Activated CD4-positive, alpha-beta T cell treated with anti-CD3 and anti-CD28 coated beads, Interleukin-2, amount 50 U/mL, for 48 hours (primary cell): ENCODE measurements around the gene EXOC4.

Source experiments
- DNase-seq, 2 experiments: peaks; one replicate each; pipeline ENCODE4 v3.0.0-alpha.2; 2020

The EXOC4 gene

DNA sequence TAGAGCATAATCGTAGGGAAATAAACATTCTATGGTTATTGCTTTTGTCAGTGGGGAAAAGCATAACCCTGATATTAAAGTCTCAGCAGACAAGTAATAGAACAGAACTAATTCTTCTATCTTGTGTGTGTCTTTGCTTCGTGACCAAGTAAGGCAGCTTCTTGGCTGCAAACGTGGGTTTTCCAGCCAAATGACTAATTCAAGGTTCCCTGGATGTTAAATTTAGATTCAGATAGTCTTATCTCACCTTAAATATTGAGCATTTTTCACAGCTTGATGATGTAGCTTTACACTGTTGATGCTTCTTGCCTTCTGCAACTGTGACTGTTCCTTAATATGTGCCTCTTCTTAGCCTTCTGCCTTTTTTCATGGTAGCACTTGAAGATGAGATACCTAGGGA, 113.0 kb downstream of the EXOC4 start:
- DNase-seq = no peak

DNA sequence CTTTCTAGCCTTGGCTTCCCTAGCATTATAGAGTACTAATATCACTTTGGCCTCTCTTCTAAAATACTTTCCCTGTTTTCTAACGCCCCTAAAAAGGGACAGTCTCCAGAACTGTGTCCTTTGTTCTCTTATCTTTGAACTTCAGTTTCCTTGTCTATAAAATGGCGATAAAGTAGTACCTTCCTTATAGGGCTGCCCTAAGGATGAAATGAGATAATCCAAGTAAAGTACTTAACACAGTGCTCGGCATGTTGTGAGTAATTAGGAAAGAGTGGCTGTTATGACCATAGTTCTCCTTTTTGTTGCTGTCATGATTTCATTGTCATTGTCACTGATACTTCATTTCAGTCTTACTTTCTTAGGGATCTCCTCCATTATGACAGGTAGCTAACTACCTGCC, 114.7 kb downstream of the EXOC4 start:
- DNase-seq = no peak

DNA sequence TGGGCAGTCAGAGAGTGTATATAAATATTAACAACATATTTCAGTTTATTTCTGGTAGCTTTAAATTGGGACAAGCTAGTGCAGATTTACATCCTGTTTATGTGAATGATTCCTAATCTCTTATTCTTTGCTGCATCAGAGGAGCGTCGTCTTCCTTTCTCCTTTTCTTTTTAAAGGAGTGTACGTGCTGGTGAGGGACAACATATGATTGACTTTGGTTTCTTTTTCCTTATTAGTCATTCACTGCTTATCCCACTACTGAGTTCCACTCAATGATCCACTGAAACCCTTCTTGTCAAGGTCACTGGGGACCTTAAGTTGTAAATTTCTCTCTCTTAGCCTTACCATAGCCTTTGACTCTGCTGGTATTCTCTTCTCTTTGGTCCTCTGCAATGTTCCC, 116.3 kb downstream of the EXOC4 start:
- DNase-seq = no peak

DNA sequence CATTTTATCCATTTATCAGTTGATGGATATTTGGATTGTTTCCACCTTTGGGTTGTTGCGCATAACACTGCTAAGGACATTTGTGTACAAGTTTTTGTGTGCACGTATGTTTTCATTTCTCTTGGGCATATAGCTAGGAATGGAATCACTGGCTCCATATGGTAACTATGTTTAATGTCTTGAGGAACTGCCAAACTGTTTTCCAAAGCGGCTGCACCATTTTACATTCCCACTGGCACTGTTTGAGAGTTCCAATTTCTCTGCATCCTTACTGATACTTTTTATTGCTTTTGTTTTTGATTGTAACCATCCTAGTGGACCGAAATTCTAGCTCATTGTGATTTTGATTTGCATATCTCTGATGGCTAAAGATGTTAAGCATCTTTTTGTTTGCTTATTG, 118.7 kb downstream of the EXOC4 start:
- DNase-seq = no peak

DNA sequence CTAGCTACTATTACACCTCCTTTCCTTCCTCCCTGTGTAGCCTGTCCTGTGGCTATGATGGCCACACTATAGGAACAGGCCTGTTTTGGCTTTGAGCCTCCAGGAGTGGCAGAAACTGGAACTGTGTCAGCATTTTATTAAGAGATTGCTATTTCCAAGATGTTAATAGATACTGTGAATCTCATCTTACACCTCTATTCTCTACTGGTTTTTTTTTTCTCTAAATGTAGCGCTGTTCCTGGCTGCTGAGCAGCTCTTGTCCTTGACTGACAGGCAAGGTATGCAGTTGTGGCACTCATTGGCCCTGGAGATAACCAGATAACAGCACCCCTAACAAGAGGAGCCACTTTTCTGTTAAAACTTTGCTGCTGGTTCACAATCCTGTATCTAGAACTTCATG, 119.5 kb downstream of the EXOC4 start:
- DNase-seq = no peak

DNA sequence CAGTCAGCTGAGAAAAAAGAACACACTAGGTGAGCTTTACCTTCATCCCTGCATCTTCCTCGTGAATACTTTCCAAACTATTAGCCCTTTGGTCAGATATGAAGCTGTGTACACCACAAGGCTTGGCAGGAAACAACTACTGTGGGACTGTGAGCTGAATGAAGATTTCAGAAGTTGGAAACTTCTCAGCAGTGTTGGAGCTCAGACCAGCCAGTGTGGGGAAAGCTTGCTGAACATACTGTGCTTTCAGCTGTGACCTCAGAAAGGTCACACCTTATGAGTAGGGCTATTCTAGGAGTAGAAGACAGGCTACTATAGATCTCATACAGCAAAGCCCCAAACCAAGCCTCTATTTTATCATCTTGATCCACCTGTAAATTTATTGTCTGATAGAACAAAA, 123.6 kb downstream of the EXOC4 start:
- no peak for DNase-seq

DNA sequence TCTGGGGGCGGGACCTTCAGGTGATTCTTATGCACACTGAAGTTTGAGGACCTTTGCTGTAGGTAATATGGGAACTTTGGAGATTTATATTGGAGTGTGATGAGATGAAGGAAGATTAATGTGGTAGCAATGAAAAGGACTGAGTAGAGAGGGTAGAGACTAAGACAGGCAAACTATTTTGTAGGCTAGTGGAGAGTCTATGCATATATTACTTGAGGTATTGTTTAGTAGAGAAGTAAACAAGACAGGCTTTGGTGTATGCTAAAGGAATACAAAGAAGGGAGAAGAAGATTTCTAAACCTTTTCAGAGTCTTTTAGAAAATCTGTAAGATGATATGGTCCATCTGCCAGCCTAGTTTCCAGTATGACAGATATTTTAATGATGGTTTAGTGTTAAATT, 129.1 kb downstream of the EXOC4 start:
- no peak for DNase-seq

DNA sequence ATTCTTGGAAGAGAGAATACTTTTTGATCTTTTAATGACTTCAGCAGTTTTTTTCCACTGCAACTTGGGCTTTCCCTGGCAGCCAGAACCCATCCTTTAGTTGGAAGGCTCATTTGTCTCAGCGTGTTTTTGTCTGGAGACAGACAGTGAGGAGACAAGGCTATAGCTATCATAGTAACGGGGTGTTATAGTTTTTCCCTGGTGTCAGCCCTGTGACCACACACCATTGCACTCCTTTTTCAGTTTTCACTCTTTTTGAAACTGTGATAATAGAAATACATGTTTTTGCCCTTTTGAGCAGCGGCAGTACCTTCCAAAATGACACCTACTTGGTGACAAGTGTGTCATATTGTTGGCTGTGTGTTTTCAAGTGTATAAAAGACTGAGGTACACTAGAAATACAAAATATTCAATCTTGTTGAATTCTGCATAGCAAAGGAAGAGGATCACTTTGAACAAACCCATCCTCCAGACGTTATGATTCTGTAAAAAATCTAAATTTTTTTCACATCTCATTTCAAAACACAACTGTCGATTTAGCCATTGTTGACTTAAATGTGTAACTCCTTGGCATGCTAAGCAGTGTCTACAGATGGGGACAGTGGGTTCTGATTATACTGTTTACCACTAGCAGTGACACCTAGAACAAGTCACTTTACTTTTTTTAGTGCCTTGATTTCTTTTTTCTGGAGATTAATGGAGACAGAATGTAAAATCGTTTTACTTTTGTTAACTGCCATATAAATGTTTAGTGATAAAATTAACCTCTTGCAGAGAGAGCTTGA, 130.1 kb downstream of the EXOC4 start:
- DNase-seq = no peak

DNA sequence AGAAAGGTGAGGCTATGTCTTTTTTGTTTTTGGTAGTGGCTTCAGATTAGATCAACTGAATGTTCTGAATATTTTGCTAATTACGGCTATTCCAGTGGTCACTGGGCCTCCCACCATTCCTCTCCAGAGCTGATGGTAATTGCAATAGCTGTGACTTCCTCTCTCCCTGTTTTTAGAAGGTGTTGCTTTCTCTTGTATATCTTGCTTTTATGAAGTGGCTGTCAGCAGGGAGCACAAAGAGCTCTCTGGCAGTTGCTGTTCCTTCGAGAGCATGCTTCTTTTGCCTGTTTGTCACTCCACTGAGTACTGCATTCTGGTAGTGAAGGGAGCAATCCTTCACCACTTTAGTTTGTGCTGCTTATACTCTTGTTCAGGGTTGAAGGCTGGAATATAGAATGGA, 133.3 kb downstream of the EXOC4 start:
- no peak for DNase-seq

DNA sequence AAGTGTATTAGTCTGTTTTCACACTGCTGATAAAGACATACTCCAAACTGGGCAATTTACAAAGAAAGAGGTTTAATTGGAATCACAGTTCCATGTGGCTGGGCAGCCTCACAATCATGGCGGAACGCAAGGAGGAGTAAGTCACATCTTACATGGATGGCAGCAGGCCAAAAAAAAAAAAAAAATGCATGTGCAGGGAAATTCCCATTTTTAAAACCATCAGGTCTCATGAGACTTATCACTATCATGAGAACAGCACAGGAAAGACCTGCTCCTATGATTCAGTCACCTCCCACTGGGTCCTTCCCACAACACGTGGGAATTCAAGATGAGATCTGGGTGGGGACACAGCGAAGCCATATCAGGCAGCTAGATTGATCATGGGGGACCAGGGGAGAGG, 136.8 kb downstream of the EXOC4 start:
- DNase-seq = no peak

DNA sequence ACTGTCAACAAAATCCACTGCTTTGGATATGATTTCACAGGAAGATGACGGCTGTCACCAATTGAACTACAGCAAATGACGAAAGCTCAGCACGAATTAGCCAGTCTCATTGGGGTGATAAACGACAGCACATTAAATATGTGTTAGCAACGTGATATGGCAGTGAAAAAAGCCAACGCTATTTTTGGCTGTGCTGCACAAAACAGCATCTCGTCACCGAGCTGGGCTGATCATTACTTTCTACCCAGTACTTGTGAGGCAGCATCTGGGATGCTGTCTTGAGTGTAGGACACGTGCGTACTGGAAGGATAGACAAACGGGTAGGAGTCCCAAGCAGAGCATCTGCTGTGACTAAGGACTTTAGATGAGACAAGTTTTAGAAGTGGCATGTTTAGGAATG, 138.3 kb downstream of the EXOC4 start:
- no peak for DNase-seq

DNA sequence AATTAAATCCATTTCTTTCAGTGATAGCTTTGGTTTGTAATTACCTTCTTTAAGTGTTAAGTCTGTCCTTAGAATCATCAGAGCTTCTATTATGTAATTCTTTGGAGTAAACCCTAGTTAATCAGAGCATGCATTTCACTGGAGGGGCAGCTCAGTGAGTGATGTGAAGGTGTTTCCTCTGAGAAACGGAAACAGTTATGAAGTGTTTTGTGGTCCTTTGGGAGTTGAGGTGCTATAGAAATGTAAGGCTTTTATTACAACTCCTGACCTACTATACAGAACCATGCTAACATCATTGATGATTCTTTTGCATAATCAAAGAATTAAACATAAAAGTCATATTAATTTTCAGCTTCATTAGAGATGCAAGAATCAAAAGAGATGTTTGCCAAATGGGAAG, 141.5 kb downstream of the EXOC4 start:
- no peak for DNase-seq

DNA sequence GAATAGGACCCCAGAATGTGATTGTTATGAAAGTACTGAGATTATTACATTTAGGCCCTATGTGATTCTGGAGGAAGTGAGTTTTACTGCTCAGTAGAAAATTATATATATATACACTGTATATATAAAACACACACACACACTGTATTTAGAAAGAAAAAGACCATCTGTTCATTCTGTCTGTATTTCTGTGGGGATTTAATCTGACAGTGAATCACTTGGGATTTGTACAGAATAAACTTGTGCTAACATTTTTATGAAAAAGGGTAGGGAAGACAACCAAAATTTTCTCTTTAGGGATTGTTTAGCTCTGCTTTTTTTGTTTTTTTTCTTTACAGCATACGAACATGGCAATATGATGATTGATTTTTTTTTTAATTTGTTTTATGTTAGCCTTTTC, 142.7 kb downstream of the EXOC4 start:
- DNase-seq = no peak

DNA sequence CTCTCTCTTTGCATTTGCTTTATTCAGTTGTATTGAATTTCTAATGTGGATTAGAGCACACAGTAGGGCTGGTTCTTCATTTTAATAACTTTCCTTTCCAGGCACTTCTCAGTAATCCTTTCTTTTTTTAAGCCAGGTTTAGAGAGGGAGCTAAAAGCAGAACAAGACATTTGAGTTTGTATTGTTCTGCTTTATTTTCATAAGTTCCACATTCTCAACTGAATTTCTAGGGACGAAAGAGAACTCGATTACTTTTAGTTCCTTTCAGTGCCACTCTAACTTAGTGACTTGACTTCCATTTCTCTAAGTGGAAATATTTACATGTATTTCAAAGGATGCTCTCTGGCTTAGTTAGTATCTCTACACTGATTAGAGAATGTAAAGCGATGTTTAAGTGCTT, 145.6 kb downstream of the EXOC4 start:
- DNase-seq = no peak

DNA sequence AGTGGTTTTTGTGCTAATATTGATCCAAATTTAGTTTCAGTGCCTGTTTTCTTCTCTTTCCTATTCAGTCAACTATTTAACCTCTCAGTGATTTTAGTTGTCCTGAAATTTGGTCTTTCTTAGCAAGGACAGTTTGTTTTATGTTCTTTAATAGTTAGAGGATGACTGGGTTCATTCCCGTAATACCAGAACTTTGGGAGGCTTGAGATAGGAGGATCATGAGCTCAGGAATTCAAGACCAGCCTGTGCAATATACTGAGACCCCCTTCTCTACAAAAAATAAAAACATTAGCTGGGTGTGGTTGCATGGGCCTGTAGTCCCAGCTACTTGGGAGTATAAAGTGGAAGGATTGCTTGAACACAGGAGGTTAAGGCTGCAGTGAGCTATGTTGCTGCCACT, 148.3 kb downstream of the EXOC4 start:
- DNase-seq = no peak

DNA sequence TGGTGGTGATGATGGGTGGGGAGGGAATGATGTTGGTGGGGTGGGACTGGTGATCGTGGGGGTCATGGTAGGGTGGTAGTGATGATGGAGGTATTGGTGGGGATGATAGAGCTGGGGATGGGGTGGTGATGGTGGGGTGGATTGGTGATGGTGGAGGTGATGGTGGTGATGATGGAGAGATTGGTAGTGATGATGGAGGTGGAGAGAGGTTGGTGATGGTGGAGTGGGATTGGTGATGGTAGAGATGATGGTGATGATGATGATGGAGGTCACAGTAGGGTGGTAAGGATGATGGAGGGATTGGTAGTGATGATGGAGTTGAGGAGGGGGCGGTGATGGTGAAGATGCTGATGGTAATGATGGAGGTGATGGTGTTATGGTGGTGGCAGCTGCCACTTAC, 155.3 kb downstream of the EXOC4 start:
- DNase-seq = no peak

DNA sequence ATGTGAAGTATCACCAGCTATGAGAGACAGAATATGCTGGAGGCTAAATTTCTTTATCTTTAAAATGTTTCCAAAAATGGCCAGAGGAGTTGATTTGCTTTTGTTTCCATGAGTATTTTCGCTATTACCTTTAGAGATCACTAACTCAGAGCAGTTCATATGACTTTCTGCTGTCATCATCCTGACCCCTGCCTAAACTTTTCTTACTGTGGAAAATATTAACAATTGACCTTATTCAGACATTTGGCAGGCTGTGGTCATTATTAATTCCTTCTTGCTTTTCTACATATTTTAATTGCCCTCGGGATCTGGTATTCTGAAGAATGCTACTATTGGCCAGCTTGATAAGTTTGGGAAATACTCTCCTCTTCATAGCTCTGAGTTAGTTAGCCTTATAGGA, 156.5 kb downstream of the EXOC4 start:
- no peak for DNase-seq

DNA sequence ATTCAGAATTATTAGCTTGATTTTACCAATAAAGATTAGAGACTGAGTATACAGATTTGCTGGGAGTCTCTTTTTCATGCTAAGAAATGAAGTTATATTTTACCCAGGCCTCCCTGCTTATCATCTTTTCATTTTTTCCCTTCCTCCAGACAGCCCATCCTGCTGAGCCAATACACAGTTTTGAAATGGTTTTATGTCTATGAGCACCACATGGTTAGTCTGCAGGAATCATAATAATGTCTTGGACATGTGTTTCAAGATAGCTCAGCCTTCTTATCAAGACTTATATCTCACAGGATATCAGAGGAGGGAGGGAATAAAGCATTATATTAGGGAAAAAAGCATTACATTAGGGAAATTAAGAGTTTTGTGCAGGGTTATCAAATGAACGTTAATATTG, 157.1 kb downstream of the EXOC4 start:
- no peak for DNase-seq

DNA sequence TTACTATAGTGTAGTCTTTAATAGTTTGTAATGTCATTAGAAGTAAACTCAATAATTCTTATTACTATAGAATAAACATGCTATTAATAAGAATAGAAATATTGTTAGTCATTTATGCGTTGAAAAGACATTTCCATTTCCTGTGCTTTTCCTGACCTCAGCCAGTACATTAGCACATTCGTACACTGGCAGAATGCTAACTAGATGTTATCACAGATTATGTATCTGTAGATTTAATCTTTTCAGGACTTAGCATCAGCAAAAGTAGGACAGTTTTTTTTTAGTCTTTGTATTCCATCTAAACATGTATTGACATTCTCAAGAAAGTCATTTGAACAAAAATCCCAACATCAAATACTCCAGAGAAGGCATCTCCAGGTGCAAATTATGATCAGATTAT, 158.5 kb downstream of the EXOC4 start:
- no peak for DNase-seq

DNA sequence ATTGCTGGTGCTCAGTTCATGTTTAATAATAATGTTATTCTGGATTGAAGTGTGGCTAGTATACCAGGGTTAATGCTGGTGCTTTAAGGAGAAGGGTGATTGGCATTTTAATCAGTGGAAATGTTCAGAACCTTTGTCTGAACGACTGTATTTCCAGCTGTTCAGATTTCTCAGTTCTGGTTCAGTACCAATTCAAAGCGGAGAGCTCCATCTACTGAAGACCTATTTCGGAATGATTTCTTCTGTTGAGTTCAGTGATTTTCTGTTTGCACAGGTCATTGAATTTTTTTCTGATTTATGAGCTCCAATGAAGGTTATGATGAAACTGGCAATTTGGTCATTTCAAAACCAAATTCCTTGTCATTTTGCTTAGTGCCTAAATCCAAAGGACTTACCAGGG, 160.1 kb downstream of the EXOC4 start:
- DNase-seq = no peak

DNA sequence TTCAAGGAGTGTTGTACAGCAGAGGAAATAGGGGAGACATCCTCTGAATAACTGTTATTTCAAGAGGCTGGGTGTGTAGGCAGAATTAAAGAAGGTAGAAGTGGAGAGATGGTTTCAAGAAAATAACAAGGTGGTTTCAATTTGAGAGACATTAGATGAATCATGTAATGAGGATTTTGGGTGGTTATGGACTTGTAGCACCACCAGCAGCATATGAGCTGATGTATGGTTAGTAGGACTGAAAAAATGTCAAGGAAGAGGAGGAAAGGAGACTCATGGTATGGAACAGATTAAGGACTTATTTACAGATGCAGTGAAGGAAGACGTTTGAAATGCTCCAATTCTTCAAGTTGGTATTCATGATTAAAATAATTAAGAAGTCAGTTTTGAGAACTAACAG, 166.2 kb downstream of the EXOC4 start:
- DNase-seq = no peak

DNA sequence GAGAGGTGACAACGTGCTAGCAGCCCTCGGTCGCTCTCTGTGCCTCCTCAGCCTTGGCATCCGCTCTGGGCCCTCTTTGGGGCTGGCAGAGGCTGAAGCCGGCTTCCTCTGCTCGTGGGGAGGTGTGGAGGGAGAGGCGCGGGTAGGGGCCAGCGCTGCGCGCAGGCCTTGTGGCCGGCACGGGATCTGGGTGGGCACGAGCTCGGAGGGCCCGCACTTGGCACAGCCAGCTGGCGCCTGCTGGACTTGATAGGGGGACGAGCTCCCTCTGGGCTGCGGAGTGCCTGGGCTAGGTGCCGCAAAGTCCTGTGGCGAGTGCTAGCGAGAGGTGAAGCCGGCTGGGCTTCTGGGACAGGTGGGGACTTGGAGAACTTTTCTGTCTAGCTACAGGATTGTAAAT, 170.7 kb downstream of the EXOC4 start:
- no peak for DNase-seq

DNA sequence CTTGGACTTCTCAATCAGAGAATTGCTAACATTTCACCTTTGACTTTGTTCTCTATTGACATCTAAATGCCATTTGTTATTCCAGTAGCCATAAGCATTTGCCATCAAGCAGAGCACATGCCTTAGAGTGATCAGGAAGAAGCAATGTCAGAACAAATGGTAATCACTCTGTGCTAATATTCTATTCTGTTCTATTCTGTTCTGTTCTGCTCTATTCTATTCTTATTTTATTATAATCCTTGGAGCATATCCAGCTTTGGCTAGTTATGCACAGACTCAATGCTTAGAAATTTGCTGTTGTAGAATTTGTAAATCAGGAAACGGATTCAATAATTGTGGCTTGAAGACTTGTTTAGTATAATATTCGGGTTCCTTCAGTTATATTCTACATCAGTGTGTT, 175.4 kb downstream of the EXOC4 start:
- no peak for DNase-seq

DNA sequence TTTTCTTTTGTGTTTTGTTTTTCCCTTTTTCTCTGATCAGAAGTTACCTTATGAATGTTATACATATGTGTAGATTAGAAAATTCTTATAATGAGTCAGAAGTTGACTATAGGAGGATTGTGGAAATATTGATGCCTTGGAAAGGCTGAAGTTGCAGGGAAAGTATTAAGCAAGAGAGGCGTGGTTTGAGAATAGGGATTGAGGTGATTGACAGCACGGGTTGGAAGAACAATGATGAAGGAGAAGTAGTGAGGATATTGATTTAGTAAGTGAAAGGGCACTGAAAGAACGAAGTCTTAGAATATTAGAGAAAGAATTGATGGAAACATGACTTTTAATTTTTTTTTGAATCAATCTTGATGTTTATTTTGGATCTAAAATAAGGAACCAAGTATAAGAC, 176.0 kb downstream of the EXOC4 start:
- DNase-seq = no peak

DNA sequence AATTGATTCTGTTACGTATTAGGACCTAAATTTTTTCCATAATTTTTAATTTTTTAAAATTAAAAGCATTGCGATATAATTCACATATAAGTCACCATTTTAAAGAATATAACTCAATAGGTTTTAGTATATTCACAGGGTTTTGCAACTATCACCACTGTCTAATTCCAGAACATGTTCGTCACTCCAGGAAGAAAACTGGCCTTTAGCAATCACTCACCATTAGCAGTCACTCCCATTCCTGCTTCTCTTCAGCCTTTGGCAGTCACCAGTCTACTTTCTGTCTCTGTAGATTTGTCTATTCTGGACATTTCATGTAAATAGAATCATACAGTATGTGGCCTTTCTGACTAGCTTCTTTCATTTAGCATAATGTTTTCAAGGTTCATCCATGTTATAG, 176.5 kb downstream of the EXOC4 start:
- DNase-seq = no peak
